ENCODE measurements around the gene KIF1C.

GRCh38 chr17:5031365-5032082 lies 33.8 kb downstream of the KIF1C start:
- TF ChIP-seq CTCF (IDR thresholded peaks at IDR 0.05) (peak; percentile 80), EZH2 (IDR thresholded peaks at IDR 0.05; ENCODE audit: borderline replicate concordance, insufficient read depth, low read depth, low read length, poor library complexity, severe bottlenecking) (no peak)
